GM21381 (cell line): ENCODE data around the gene PRDM16.

Source experiments
- ATAC-seq: cut with Tn5 transposase; IDR thresholded peaks from one replicate; pipeline ENCODE4 v1.9.1; 2021; ENCODE audit warnings: mild to moderate bottlenecking, moderate library complexity; ENCODE audit not compliant: unreplicated experiment

The PRDM16 gene

GRCh38 chr1:3174487-3175247, 105.7 kb downstream of the PRDM16 start:
- ATAC-seq, result no peak

- ATAC-seq, result no peak
These were observed 106.5 kb downstream of the PRDM16 start for GRCh38 chr1:3175486-3175885.

GRCh38 chr1:3176028-3176427, 107.0 kb downstream of the PRDM16 start:
- no peak for ATAC-seq

GRCh38 chr1:3176820-3177219, 107.8 kb downstream of the PRDM16 start:
- no peak for ATAC-seq

- no peak for ATAC-seq
These were observed 109.3 kb downstream of the PRDM16 start for GRCh38 chr1:3178279-3178678.

- ATAC-seq, result no peak
These were observed 110.5 kb downstream of the PRDM16 start for GRCh38 chr1:3179471-3179870.

- no peak for ATAC-seq
These were observed 111.9 kb downstream of the PRDM16 start for GRCh38 chr1:3180915-3181314.

GRCh38 chr1:3181956-3182355, 113.0 kb downstream of the PRDM16 start:
- ATAC-seq, result no peak

GRCh38 chr1:3183411-3183810, 114.4 kb downstream of the PRDM16 start:
- ATAC-seq, result no peak

GRCh38 chr1:3183813-3184212, 114.8 kb downstream of the PRDM16 start:
- no peak for ATAC-seq

- no peak for ATAC-seq
These were observed 115.7 kb downstream of the PRDM16 start for GRCh38 chr1:3184666-3185065.

- no peak for ATAC-seq
These were observed 117.0 kb downstream of the PRDM16 start for GRCh38 chr1:3185896-3186525.

GRCh38 chr1:3186526-3186921, 117.5 kb downstream of the PRDM16 start:
- no peak for ATAC-seq

- ATAC-seq, result no peak
These were observed 118.6 kb downstream of the PRDM16 start for GRCh38 chr1:3187415-3188149.

- no peak for ATAC-seq
These were observed 119.4 kb downstream of the PRDM16 start for GRCh38 chr1:3188150-3188971.

GRCh38 chr1:3190256-3191041, 121.4 kb downstream of the PRDM16 start:
- no peak for ATAC-seq

GRCh38 chr1:3192361-3192760, 123.4 kb downstream of the PRDM16 start:
- ATAC-seq, result no peak

- no peak for ATAC-seq
These were observed 123.8 kb downstream of the PRDM16 start for GRCh38 chr1:3192825-3193224.

- ATAC-seq, result no peak
These were observed 124.8 kb downstream of the PRDM16 start for GRCh38 chr1:3193811-3194210.

- ATAC-seq, result no peak
These were observed 125.9 kb downstream of the PRDM16 start for GRCh38 chr1:3194760-3195479.
